HepG2 (cell line): Measurements from ENCODE around the gene POLRMT. TPM values are rescaled to one million over a fixed set of nuclear protein-coding genes. Genes with fewer than 3 reads are reported as not detected.
A peak's percentile ranks its signal among the peaks of the same experiment; 100 is the strongest.

Source experiments
- CEBPG ChIP-seq: IDR thresholded peaks from 2 replicates; pipeline ENCODE4 v1.6.1; 2016
- EZH2 ChIP-seq: conservative IDR thresholded peaks from 2 replicates; pipeline ENCODE4 v1.6.1; 2012; ENCODE audit warnings: mild to moderate bottlenecking, low read depth, low read length, moderate library complexity
- GABPA ChIP-seq, 2 experiments: IDR thresholded peaks; 2 replicates each; pipeline ENCODE4 v1.6.1; 2011 to 2016; ENCODE audit warnings: low read depth in 2 of 2, low read length in 1 of 2, missing biosample characterization in 1 of 2, missing genetic modification characterization in 1 of 2
- HNRNPL ChIP-seq: fragments of 200-400 bp; formaldehyde crosslinking; IDR thresholded peaks from 2 replicates; pipeline ENCODE4 v1.6.1; 2017; ENCODE audit warnings: mild to moderate bottlenecking, low read depth, low read length
- NR3C1 ChIP-seq: sonication (generic); formaldehyde crosslinking; IDR thresholded peaks from 2 replicates; pipeline ENCODE4 v1.4.0; 2020; ENCODE audit warnings: missing genetic modification reagents
- PAXIP1 ChIP-seq: sonication (generic); formaldehyde crosslinking; conservative IDR thresholded peaks from 2 replicates; pipeline ENCODE4 v1.4.0; 2020; ENCODE audit warnings: mild to moderate bottlenecking, missing genetic modification reagents, moderate library complexity
- PRDM15 ChIP-seq: sonication (generic); formaldehyde crosslinking; IDR thresholded peaks from 2 replicates; pipeline ENCODE4 v1.4.0; 2020; ENCODE audit warnings: missing genetic modification reagents
- SALL2 ChIP-seq: sonication (generic); formaldehyde crosslinking; IDR thresholded peaks from 2 replicates; pipeline ENCODE4 v1.8.1; 2023; ENCODE audit warnings: mild to moderate bottlenecking, missing genetic modification reagents, inconsistent platforms
- SKI ChIP-seq: fragments of 450-650 bp; IDR thresholded peaks from one replicate; pipeline ENCODE4 v1.6.1; 2018; ENCODE audit warnings: mild to moderate bottlenecking; ENCODE audit not compliant: partially characterized antibody
- SNAPC2 ChIP-seq: sonication (generic); formaldehyde crosslinking; IDR thresholded peaks from 2 replicates; pipeline ENCODE4 v1.8.1; 2022; ENCODE audit warnings: mild to moderate bottlenecking, missing genetic modification reagents
- SUZ12 ChIP-seq: fragments of 150-350 bp; IDR thresholded peaks from 2 replicates; pipeline ENCODE4 v1.6.1; 2014; ENCODE audit warnings: low read depth, low read length
- TARDBP ChIP-seq: sonication (generic); formaldehyde crosslinking; IDR thresholded peaks from 2 replicates; pipeline ENCODE4 v1.8.0; 2022; ENCODE audit warnings: mild to moderate bottlenecking, missing genetic modification reagents
- ZFP1 ChIP-seq: IDR thresholded peaks from 2 replicates; pipeline ENCODE4 v1.6.1; 2016
- ZNF512 ChIP-seq: sonication (generic); formaldehyde crosslinking; IDR thresholded peaks from 2 replicates; pipeline ENCODE4 v1.4.0; 2020; ENCODE audit warnings: mild to moderate bottlenecking, missing genetic modification reagents
- ZNF740 ChIP-seq: sonication (generic); formaldehyde crosslinking; IDR thresholded peaks from 2 replicates; pipeline ENCODE4 v1.4.0; 2020; ENCODE audit warnings: missing genetic modification reagents
- ZNF770 ChIP-seq: sonication (generic); formaldehyde crosslinking; IDR thresholded peaks from 2 replicates; pipeline ENCODE4 v1.5.0; 2020; ENCODE audit warnings: mild to moderate bottlenecking, missing genetic modification reagents
- polyA plus RNA-seq, 8 experiments: library from polyadenylated mRNA; depleted of rRNA in 3 of 8; stranded (reverse) in 7 of 8; unstranded in 1 of 8; fragments of >200 nt; fragmentation: Illumina TruSeq in 4 of 8; extraction: Trizol in 4 of 8; gene quantifications; 2 replicates each; pipeline versions ENCODE4 v1.2.1 to v1.2.3, GENCODE V29; 2011 to 2016; ENCODE audit warnings: low read depth in 4 of 8, missing spikeins in 1 of 8, mixed read lengths in 1 of 8; ENCODE audit not compliant: insufficient read depth in 1 of 8
- total RNA-seq, 5 experiments: library from RNA; depleted of rRNA; stranded (reverse); fragments of >200 nt; fragmentation: Illumina TruSeq; extraction: Trizol; gene quantifications; 2 replicates each; pipeline ENCODE4 v1.2.3, GENCODE V29; 2016; ENCODE audit warnings: low read depth in 1 of 5

The POLRMT gene
- total and polyA plus RNA-seq, 2 of the 13 experiments (the other 11 are each of a cell fraction or from before 2014, with no cell fraction given) = 78.0 to 101 TPM

- TF ChIP-seq ZNF512 (no peak), TARDBP (CRISPR knock-in tag) (no peak), EZH2 (no peak), CEBPG (CRISPR knock-in tag) (no peak; the same call in 1 of the 2 replicates), ZNF770 (CRISPR knock-in tag) (peak; percentile 83), ZFP1 (CRISPR knock-in tag) (no peak), ZNF740 (CRISPR knock-in tag) (peak; percentile 50; the same call in 1 of the 2 replicates), SUZ12 (no peak), PAXIP1 (CRISPR knock-in tag) (peak; percentile 42), SALL2 (peak; percentile 54; the same call in 1 of the 2 replicates), SKI (peak; percentile 61), SNAPC2 (CRISPR knock-in tag) (no peak), NR3C1 (CRISPR knock-in tag) (no peak), HNRNPL (peak; percentile 74), GABPA (IDR thresholded peaks at IDR 0.05; ENCODE audit: low read depth, low read length) (no peak), GABPA (CRISPR knock-in tag; IDR thresholded peaks at IDR 0.05; ENCODE audit: low read depth) (peak; percentile 50), PRDM15 (CRISPR knock-in tag) (peak; percentile 46; the same call in 1 of the 2 replicates)
Measured at GRCh38 chr19:570937-571565, 62.3 kb downstream of the POLRMT start (continued).
